Activated naive CD8-positive, alpha-beta T cell treated with anti-CD3 and anti-CD28 coated beads, Interleukin-2, amount 50 U/mL, for 24 hours (primary cell): Measurements from ENCODE around the gene USH1C.

Source experiments
- ATAC-seq: fragments of 150-1000 bp; cut with Tn5 transposase; one replicate; pipeline ENCODE4 v1.10.0; 2021
- DNase-seq: peaks from one replicate; pipeline ENCODE4 v3.0.0; 2021
- H3K27ac Mint-ChIP-seq: one replicate; pipeline ENCODE4 v1.8.0; 2021; ENCODE audit warnings: mild to moderate bottlenecking, mixed read lengths
- H3K27me3 Mint-ChIP-seq: one replicate; pipeline ENCODE4 v1.8.0; 2021; ENCODE audit warnings: mixed read lengths
- H3K36me3 Mint-ChIP-seq: one replicate; pipeline ENCODE4 v1.8.0; 2021; ENCODE audit warnings: low read depth, mixed read lengths
- H3K4me1 Mint-ChIP-seq: one replicate; pipeline ENCODE4 v1.8.0; 2021; ENCODE audit warnings: mixed read lengths
- H3K4me3 Mint-ChIP-seq: one replicate; pipeline ENCODE4 v1.8.0; 2021; ENCODE audit warnings: mild to moderate bottlenecking, moderate library complexity, mixed read lengths
- H3K9me3 Mint-ChIP-seq: one replicate; pipeline ENCODE4 v1.8.0; 2021; ENCODE audit warnings: mixed read lengths

Gene USH1C

GRCh38 chr11:17574141-17575091 is 30.2 kb upstream of the USH1C start:
- DNase-seq, result no peak
- H3K9me3 Mint-ChIP-seq, result no peaks in the 10 kb centered on the region
- no peaks in the 10 kb centered on the region for H3K4me1 Mint-ChIP-seq
- H3K27me3 Mint-ChIP-seq, result peaks cover 4% of the 10 kb centered on the region
- H3K4me3 Mint-ChIP-seq, result no peak overlapping the region
- no peak overlapping the region for H3K27ac Mint-ChIP-seq
- no peaks in the 10 kb centered on the region for H3K36me3 Mint-ChIP-seq
- ATAC-seq, result no peak

DNA sequence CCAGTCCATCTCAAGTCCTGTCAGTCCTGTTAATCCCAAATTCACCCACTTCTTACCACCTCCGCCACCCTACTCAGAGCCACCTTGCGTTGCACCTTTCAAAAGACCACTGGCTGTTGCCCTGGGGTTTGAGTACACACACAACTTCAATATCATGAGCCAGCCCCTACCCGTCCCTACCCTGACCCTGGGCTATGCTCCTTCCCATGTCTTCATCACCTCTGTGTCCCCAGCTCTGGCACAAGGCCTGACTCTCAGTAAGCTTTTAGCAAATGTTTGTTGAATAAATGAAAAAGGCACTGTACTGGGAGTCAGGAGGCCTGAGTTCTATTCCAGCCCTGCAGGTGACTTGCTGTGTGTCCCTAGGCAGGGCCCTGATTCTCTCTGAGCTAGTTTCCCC is 29.3 kb upstream of the USH1C start:
- no peak overlapping the region for H3K27ac Mint-ChIP-seq
- H3K4me1 Mint-ChIP-seq, result no peaks in the 10 kb centered on the region
- no peaks in the 10 kb centered on the region for H3K36me3 Mint-ChIP-seq
- ATAC-seq (no peak), DNase-seq (no peak)
- peaks cover 4% of the 10 kb centered on the region for H3K27me3 Mint-ChIP-seq
- no peaks in the 10 kb centered on the region for H3K9me3 Mint-ChIP-seq
- H3K4me3 Mint-ChIP-seq, result no peak overlapping the region

DNA sequence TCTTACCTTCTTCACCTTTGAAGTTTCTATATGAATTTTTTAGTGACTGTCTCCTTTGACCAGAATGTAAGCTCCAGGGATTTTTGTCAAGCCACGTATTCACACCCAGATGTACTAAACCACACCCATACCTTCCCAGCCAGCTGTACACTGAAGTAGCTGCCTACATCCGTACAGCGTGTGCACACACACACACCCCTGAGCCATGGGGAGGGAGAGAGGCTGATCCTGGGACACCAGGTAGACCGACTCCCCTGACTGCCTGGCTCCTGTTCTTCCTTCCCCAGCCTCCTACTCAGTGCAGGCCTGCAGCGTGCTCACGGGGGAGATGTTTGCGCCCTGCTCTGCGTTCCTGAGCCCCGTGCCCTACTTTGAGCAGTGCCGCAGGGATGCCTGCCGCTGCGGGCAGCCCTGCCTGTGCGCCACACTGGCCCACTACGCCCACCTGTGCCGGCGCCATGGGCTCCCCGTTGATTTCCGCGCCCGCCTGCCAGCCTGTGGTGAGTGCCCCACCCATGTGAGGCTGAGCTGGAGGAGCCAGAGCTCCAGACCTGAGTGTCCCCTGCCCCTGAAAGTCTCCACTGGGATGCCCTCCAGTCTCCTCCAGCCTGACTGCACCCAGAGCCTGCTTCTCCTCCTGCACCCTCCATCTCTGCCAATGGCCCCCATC is 28.7 kb upstream of the USH1C start:
- Mint-ChIP-seq H3K9me3 (no peaks in the 10 kb centered on the region), H3K4me3 (no peak overlapping the region), H3K4me1 (no peaks in the 10 kb centered on the region), H3K27ac (no peak overlapping the region), H3K27me3 (peaks cover 4% of the 10 kb centered on the region), H3K36me3 (no peaks in the 10 kb centered on the region)
- DNase-seq (no peak), ATAC-seq (no peak)

GRCh38 chr11:17572359-17572690 is 28.1 kb upstream of the USH1C start:
- no peak overlapping the region for H3K27ac Mint-ChIP-seq
- no peak overlapping the region for H3K4me3 Mint-ChIP-seq
- H3K4me1 Mint-ChIP-seq, result no peaks in the 10 kb centered on the region
- H3K9me3 Mint-ChIP-seq, result no peaks in the 10 kb centered on the region
- H3K36me3 Mint-ChIP-seq, result no peaks in the 10 kb centered on the region
- ATAC-seq, result no peak
- DNase-seq, result no peak
- H3K27me3 Mint-ChIP-seq, result peaks cover 4% of the 10 kb centered on the region

- Mint-ChIP-seq H3K4me3 (no peak overlapping the region), H3K27me3 (peaks cover 4% of the 10 kb centered on the region), H3K36me3 (no peaks in the 10 kb centered on the region), H3K27ac (no peak overlapping the region), H3K9me3 (no peaks in the 10 kb centered on the region), H3K4me1 (no peaks in the 10 kb centered on the region)
- no peak for ATAC-seq
- no peak for DNase-seq
Measured at GRCh38 chr11:17571431-17572358, 27.5 kb upstream of the USH1C start.

GRCh38 chr11:17570034-17570433 is 25.8 kb upstream of the USH1C start:
- DNase-seq, result no peak
- peaks cover 4% of the 10 kb centered on the region for H3K27me3 Mint-ChIP-seq
- H3K27ac Mint-ChIP-seq, result no peak overlapping the region
- no peaks in the 10 kb centered on the region for H3K36me3 Mint-ChIP-seq
- ATAC-seq, result no peak
- no peaks in the 10 kb centered on the region for H3K9me3 Mint-ChIP-seq
- H3K4me1 Mint-ChIP-seq, result no peaks in the 10 kb centered on the region
- no peak overlapping the region for H3K4me3 Mint-ChIP-seq

GRCh38 chr11:17568944-17569343 is 24.7 kb upstream of the USH1C start:
- Mint-ChIP-seq H3K4me1 (no peaks in the 10 kb centered on the region), H3K4me3 (no peak overlapping the region), H3K36me3 (no peaks in the 10 kb centered on the region), H3K27me3 (peaks cover 4% of the 10 kb centered on the region), H3K9me3 (no peaks in the 10 kb centered on the region), H3K27ac (no peak overlapping the region)
- ATAC-seq, result no peak
- no peak for DNase-seq

- Mint-ChIP-seq H3K9me3 (no peaks in the 10 kb centered on the region), H3K27ac (no peak overlapping the region), H3K4me3 (no peak overlapping the region), H3K4me1 (no peaks in the 10 kb centered on the region), H3K27me3 (no peaks in the 10 kb centered on the region), H3K36me3 (no peaks in the 10 kb centered on the region)
- DNase-seq, result no peak
- no peak for ATAC-seq
Measured at GRCh38 chr11:17564687-17565042, 20.4 kb upstream of the USH1C start.

- H3K27me3 Mint-ChIP-seq, result no peaks in the 10 kb centered on the region
- ATAC-seq, result no peak
Measured at GRCh38 chr11:17563961-17564686, 19.9 kb upstream of the USH1C start.

DNA sequence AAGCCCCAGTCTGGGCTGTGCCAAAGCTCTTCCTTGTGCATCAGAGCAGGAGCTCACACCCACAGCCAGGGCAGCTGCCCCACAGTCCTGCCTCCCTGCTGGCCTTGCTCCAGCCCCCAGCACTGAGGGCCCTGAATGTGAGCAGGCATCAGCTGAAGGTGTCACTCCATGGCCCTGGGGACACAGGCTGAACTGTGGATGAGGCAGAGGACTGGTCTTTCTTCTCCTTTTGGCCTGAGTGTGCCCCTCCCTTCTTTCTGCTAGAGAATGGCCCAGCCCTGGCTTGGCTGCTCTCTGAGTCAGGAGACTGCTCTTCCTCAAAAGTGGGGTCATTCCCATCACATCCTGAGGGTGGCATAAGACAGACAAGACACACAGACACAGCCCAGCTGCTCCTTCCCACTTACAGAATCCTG is 19.0 kb upstream of the USH1C start:
- ATAC-seq, result no peak
- no peak for DNase-seq
- Mint-ChIP-seq H3K27ac (no peak overlapping the region), H3K36me3 (no peaks in the 10 kb centered on the region), H3K27me3 (no peaks in the 10 kb centered on the region), H3K9me3 (no peaks in the 10 kb centered on the region), H3K4me1 (no peaks in the 10 kb centered on the region), H3K4me3 (no peak overlapping the region)

More at GRCh38 chr11:17563961-17564686, 19.9 kb upstream of the USH1C start:
- no peak overlapping the region for H3K4me3 Mint-ChIP-seq
- DNase-seq, result no peak
- H3K4me1 Mint-ChIP-seq, result no peaks in the 10 kb centered on the region
- no peak overlapping the region for H3K27ac Mint-ChIP-seq
- H3K36me3 Mint-ChIP-seq, result no peaks in the 10 kb centered on the region
- H3K9me3 Mint-ChIP-seq, result no peaks in the 10 kb centered on the region

DNA sequence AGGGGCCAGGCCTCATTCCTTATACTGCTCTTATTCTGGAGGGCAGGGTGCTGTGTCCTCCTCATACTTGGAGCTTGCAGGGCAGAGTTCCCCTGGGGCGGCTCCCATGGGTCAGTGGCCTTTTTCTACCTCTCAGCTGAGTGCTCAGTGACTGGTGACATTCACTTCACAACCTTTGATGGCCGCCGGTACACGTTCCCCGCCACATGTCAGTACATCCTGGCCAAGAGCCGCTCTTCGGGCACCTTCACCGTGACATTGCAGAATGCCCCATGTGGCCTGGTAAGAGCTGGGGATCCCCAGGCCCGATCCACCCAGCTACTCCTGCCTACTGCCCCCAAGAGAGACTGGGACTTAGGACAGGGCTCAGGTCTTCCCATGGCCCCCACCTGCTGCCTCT is 17.3 kb upstream of the USH1C start:
- Mint-ChIP-seq H3K9me3 (no peaks in the 10 kb centered on the region), H3K27me3 (peaks cover 6% of the 10 kb centered on the region), H3K4me1 (no peaks in the 10 kb centered on the region), H3K36me3 (no peaks in the 10 kb centered on the region), H3K27ac (no peak overlapping the region), H3K4me3 (no peak overlapping the region)
- DNase-seq, result no peak
- no peak for ATAC-seq

DNA sequence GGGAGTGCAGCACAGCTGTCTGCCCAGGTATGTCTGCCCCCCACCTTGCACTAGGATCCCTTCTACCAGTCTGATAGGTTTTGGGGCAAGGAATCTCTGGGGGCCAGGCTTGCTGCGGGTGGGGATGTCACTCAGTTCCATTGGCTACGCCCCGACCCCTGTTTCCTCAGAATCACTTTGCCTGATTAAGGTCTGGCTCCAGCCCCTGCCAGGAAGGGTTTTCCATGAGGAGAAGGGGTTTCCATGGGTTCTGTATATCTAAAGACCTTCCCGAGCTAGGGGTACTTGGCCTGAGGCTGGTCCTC is 16.8 kb upstream of the USH1C start:
- H3K36me3 Mint-ChIP-seq, result no peaks in the 10 kb centered on the region
- H3K27ac Mint-ChIP-seq, result no peak overlapping the region
- ATAC-seq, result no peak
- DNase-seq, result no peak
- no peaks in the 10 kb centered on the region for H3K9me3 Mint-ChIP-seq
- H3K4me1 Mint-ChIP-seq, result no peaks in the 10 kb centered on the region
- H3K27me3 Mint-ChIP-seq, result peaks cover 8% of the 10 kb centered on the region
- no peak overlapping the region for H3K4me3 Mint-ChIP-seq

DNA sequence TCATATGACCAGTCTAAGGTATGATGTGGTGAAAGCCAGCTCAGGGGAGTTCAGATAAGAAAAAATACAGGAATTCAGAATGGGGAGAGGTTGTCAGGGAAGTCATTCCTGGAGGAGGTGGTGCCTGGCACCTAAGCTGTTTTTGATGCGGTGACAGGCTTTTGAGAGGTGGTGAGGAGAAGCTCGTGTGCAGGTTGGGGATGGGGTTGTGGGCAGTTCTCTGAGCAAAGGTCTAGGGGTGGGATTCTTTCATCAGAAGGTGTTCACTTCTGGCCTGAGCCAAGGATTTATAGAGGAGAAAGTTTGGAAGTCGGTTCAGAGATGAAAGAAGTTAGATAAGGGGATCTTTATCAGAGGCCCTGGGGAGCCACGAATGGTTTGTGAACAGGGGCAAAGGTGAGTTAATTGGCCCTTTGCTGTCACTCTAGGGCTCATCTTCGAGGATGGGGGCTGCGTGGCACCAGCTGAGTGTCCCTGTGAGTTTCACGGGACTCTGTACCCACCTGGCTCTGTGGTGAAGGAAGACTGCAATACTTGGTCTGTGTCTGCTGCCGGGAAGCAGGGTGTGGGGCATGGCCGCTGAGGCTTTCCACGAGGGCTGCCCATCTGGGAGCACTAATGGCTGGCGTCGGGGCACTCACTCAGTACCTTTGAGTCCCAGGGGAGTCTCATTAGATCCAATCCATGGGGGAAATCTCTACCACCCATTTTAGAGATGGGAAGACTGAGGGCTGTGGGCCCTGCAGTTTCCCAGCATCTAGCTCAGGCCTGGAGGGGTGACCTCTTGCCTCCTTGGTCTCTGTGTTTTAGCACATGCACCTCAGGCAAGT is 16.3 kb upstream of the USH1C start:
- H3K4me1 Mint-ChIP-seq, result no peaks in the 10 kb centered on the region
- no peak overlapping the region for H3K27ac Mint-ChIP-seq
- DNase-seq, result no peak
- H3K4me3 Mint-ChIP-seq, result no peak overlapping the region
- H3K9me3 Mint-ChIP-seq, result no peaks in the 10 kb centered on the region
- no peak for ATAC-seq
- no peaks in the 10 kb centered on the region for H3K36me3 Mint-ChIP-seq
- H3K27me3 Mint-ChIP-seq, result peaks cover 8% of the 10 kb centered on the region
